HepG2 (cell line): ENCODE results near the gene PANK4. TPM values are rescaled to one million over a fixed set of nuclear protein-coding genes. Genes with fewer than 3 reads are reported as not detected.

ENCODE experiments used
- ATAC-seq: fragments of 200-7000 bp; cut with Tn5 transposase; 3 replicates; pipeline ENCODE4 v1.9.1; 2020; ENCODE audit warnings: mild to moderate bottlenecking, moderate library complexity
- BruUV-seq: library from RNA; stranded (reverse); fragments of 400-500 nt; replicated peaks from 2 replicates; lab custom pipeline; 2021; lab: Mats Ljungman, UMichigan
- CTCF ChIA-PET: fragments of 300-600 bp; formaldehyde crosslinking; extraction: SDS; loops from one replicate; lab custom pipeline; 2021; ENCODE audit warnings: low total read pairs, inconsistent platforms, low intra/inter-chr PET ratio; lab: Yijun Ruan, JAX
- POLR2A ChIA-PET: fragments of 350-600 bp; sonication (Branson Sonifier 250); formaldehyde crosslinking; loops from one replicate; lab custom pipeline; 2020; ENCODE audit warnings: antibody characterized with exemption, inconsistent platforms; lab: Yijun Ruan, JAX
- DNase-seq: peaks from one replicate; pipeline ENCODE4 v3.0.0-alpha.2; 2015; ENCODE audit warnings: low spot score
- FAIRE-seq: peaks from 3 replicates; lab custom pipeline; 2011; peaks lifted over from hg19 to GRCh38; lab: Jason Lieb, UNC
- H2AFZ ChIP-seq: one replicate; pipeline ENCODE4 v1.6.1; 2011; ENCODE audit warnings: low read length, inconsistent platforms
- H3K27ac ChIP-seq: fragments of 300-600 bp; 3 replicates; pipeline ENCODE4 v1.8.0; 2011; ENCODE audit warnings: mixed run types, mild to moderate bottlenecking, mixed read lengths, low read length, inconsistent platforms; ENCODE audit not compliant: insufficient read depth; ENCODE audit errors: extremely low read length
- H3K27me3 ChIP-seq, 2 experiments: fragments of 200-600 bp in 1 of 2; 2 replicates in 1 of 2; 3 replicates in 1 of 2; pipeline versions ENCODE4 v1.6.0 to v1.8.0; 2011; ENCODE audit warnings: low read length in 2 of 2, mild to moderate bottlenecking in 2 of 2, moderate library complexity in 2 of 2, inconsistent platforms in 1 of 2; ENCODE audit not compliant: insufficient read depth in 2 of 2, control insufficient read depth in 1 of 2
- H3K36me3 ChIP-seq, 2 experiments: fragments of 200-600 bp in 1 of 2; replicated peaks in 1 of 2; 2 replicates in 1 of 2; 3 replicates in 1 of 2; pipeline versions ENCODE4 v1.5.1 to v1.8.0; 2011; ENCODE audit warnings: low read length in 2 of 2, inconsistent platforms in 1 of 2; ENCODE audit not compliant: insufficient read depth in 2 of 2, control insufficient read depth in 1 of 2
- H3K4me1 ChIP-seq: 2 replicates; pipeline ENCODE4 v1.5.1; 2012; ENCODE audit warnings: low read length, inconsistent platforms; ENCODE audit not compliant: insufficient read depth
- H3K4me2 ChIP-seq: 2 replicates; pipeline ENCODE4 v1.6.0; 2011; ENCODE audit warnings: low read depth, low read length, inconsistent platforms
- H3K4me3 ChIP-seq, 3 experiments: fragments of 200-600 bp in 1 of 3; sonication (generic), shearing (Covaris generic) in 1 of 3; replicated peaks in 1 of 3; 2 replicates each; pipeline ENCODE4 v1.5.1; 2011 to 2016; ENCODE audit warnings: low read length in 3 of 3, inconsistent platforms in 2 of 3, low read depth in 2 of 3, mild to moderate bottlenecking in 2 of 3, control low read depth in 1 of 3, mixed read lengths in 1 of 3; ENCODE audit not compliant: insufficient read depth in 1 of 3
- H3K79me2 ChIP-seq: one replicate; pipeline ENCODE4 v1.6.1; 2011; ENCODE audit warnings: low read length, inconsistent platforms; ENCODE audit not compliant: insufficient read depth
- H3K9ac ChIP-seq: 2 replicates; pipeline ENCODE4 v1.6.0; 2011; ENCODE audit warnings: mild to moderate bottlenecking, low read depth, low read length, inconsistent platforms; ENCODE audit not compliant: insufficient read depth
- H3K9me3 ChIP-seq: 2 replicates; pipeline ENCODE4 v1.5.1; 2012; ENCODE audit warnings: mild to moderate bottlenecking, low read length
- H4K20me1 ChIP-seq: 2 replicates; pipeline ENCODE4 v1.6.0; 2011; ENCODE audit warnings: inconsistent platforms, mild to moderate bottlenecking, low read length, moderate library complexity; ENCODE audit not compliant: insufficient read depth
- ELF3 ChIP-seq: IDR thresholded peaks from 2 replicates; pipeline ENCODE4 v1.6.1; 2016; ENCODE audit warnings: missing genetic modification reagents, missing compliant biosample characterization
- EP300 ChIP-seq, 3 experiments: sonication (generic) in 1 of 3; formaldehyde crosslinking in 1 of 3; IDR thresholded peaks; 2 replicates each; pipeline versions ENCODE4 v1.5.1 to v1.6.1; 2011 to 2020; ENCODE audit warnings: low read depth in 2 of 3, low read length in 2 of 3, borderline replicate concordance in 1 of 3, improper control_type of control experiment in 1 of 3, mild to moderate bottlenecking in 1 of 3, missing genetic modification reagents in 1 of 3, moderate library complexity in 1 of 3
- FOXA1 ChIP-seq, 2 experiments: fragments of 450-650 bp in 1 of 2; sonication (generic) in 1 of 2; formaldehyde crosslinking in 1 of 2; IDR thresholded peaks; 2 replicates each; pipeline versions ENCODE4 v1.4.0 to v1.6.1; 2016 to 2020; ENCODE audit warnings: missing genetic modification reagents in 1 of 2
- HNF4A ChIP-seq: sonication (generic); formaldehyde crosslinking; IDR thresholded peaks from 2 replicates; pipeline ENCODE4 v1.4.0; 2020; ENCODE audit warnings: missing genetic modification reagents
- HNRNPH1 ChIP-seq: fragments of 200-400 bp; formaldehyde crosslinking; optimal IDR thresholded peaks from 2 replicates; pipeline ENCODE3; 2017; ENCODE audit warnings: mild to moderate bottlenecking, low read depth, low read length
- PATZ1 ChIP-seq: sonication (generic); formaldehyde crosslinking; IDR thresholded peaks from 2 replicates; pipeline ENCODE4 v1.4.0; 2020; ENCODE audit warnings: missing genetic modification reagents
- POLR2G ChIP-seq: fragments of 200-400 bp; formaldehyde crosslinking; IDR thresholded peaks from 2 replicates; pipeline ENCODE4 v1.6.1; 2018; ENCODE audit warnings: mild to moderate bottlenecking, low read depth, low read length, moderate library complexity
- RNF2 ChIP-seq: fragments of 450-650 bp; conservative IDR thresholded peaks from 2 replicates; pipeline ENCODE4 v1.6.1; 2016; ENCODE audit warnings: low read depth
- TBL1XR1 ChIP-seq: fragments of 150-350 bp; IDR thresholded peaks from 2 replicates; pipeline ENCODE4 v1.6.1; 2014; ENCODE audit warnings: borderline replicate concordance, low read length; ENCODE audit not compliant: partially characterized antibody
- TIGD3 ChIP-seq: sonication (generic); formaldehyde crosslinking; IDR thresholded peaks from 2 replicates; pipeline ENCODE4 v1.5.1; 2020; ENCODE audit warnings: mild to moderate bottlenecking, missing genetic modification reagents, borderline replicate concordance
- ZFP37 ChIP-seq: sonication (generic); formaldehyde crosslinking; IDR thresholded peaks from 2 replicates; pipeline ENCODE4 v1.4.0; 2020; ENCODE audit warnings: missing genetic modification reagents, borderline replicate concordance
- ZNF558 ChIP-seq: sonication (generic); formaldehyde crosslinking; IDR thresholded peaks from 2 replicates; pipeline ENCODE4 v1.9.0; 2022; ENCODE audit warnings: mild to moderate bottlenecking, missing genetic modification reagents, borderline replicate concordance
- ZNF577 ChIP-seq: sonication (generic); formaldehyde crosslinking; IDR thresholded peaks from 2 replicates; pipeline ENCODE4 v1.4.0; 2020; ENCODE audit warnings: mild to moderate bottlenecking, low read depth, missing genetic modification reagents, borderline replicate concordance
- ZNF607 ChIP-seq: sonication (generic); formaldehyde crosslinking; IDR thresholded peaks from 2 replicates; pipeline ENCODE4 v1.5.1; 2020; ENCODE audit warnings: missing genetic modification reagents, mild to moderate bottlenecking, borderline replicate concordance
- ZSCAN25 ChIP-seq: sonication (generic); formaldehyde crosslinking; IDR thresholded peaks from 2 replicates; pipeline ENCODE4 v1.8.0; 2022; ENCODE audit warnings: mild to moderate bottlenecking, missing genetic modification reagents
- WGBS: methylation state at CpG from one replicate; pipeline ENCODE4 v1.1.6; 2017; ENCODE audit warnings: low lambda C conversion rate; 5-methylcytosine and 5-hydroxymethylcytosine counted together
- in situ Hi-C: cut with HindIII; loops from 2 replicates; pipeline ENCODE4 v1.10.0; 2017; ENCODE audit warnings: low pct_unique_long_range_greater_than_20kb; ENCODE audit not compliant: extremely low pct_ligation_motif_present
- intact Hi-C: fragments of 100-400 bp; cut with micrococcal nuclease; formaldehyde crosslinking; loops from one replicate; pipeline ENCODE4 v1.10.0; 2022; ENCODE audit not compliant: unreplicated experiment
- polyA plus RNA-seq, 8 experiments: library from polyadenylated mRNA; depleted of rRNA in 3 of 8; stranded (reverse) in 7 of 8; unstranded in 1 of 8; fragments of >200 nt; fragmentation: Illumina TruSeq in 4 of 8; extraction: Trizol in 4 of 8; gene quantifications; 2 replicates each; pipeline versions ENCODE4 v1.2.1 to v1.2.3, GENCODE V29; 2011 to 2016; ENCODE audit warnings: low read depth in 4 of 8, missing spikeins in 1 of 8, mixed read lengths in 1 of 8; ENCODE audit not compliant: insufficient read depth in 1 of 8
- total RNA-seq, 5 experiments: library from RNA; depleted of rRNA; stranded (reverse); fragments of >200 nt; fragmentation: Illumina TruSeq; extraction: Trizol; gene quantifications; 2 replicates each; pipeline ENCODE4 v1.2.3, GENCODE V29; 2016; ENCODE audit warnings: low read depth in 1 of 5

Gene PANK4
- total and polyA plus RNA-seq, 2 of the 13 experiments (the other 11 are each of a cell fraction or from before 2014, with no cell fraction given): 17.4 to 19.3 TPM

GRCh38 chr1:2496087-2496622, 30.2 kb downstream of the PANK4 start:
- Histone ChIP-seq H3K36me3 (no peaks in the 10 kb centered on the region), H2AFZ (no peak overlapping the region), H3K9me3 (no peaks in the 10 kb centered on the region), H3K27ac (no peak overlapping the region), H3K27me3 (peaks cover 31 to 71% of the 10 kb centered on the region in 2 experiments), H3K9ac (peak overlapping the region; percentile 29; the same call in 1 of the 2 replicates), H4K20me1 (no peaks in the 10 kb centered on the region), H3K4me2 (peak overlapping the region; percentile 51; the same call in 1 of the 2 replicates), H3K79me2 (no peaks in the 10 kb centered on the region), H3K4me1 (peaks cover 33% of the 10 kb centered on the region), H3K4me3 (peak overlapping the region in 2 of 3 experiments; percentile 23 to 38; a peak in 3 of 6 replicates)
- 43% methylated on average over 17 of the region's 28 CpGs for WGBS
- ATAC-seq (peak; percentile 60), DNase-seq (peak; percentile 28), FAIRE-seq (no peak)
- CTCF ChIA-PET: no interaction called here
- intact Hi-C loops (no loop called here), in situ Hi-C loops (no loop called here)
- POLR2A ChIA-PET: no interaction called here
- no TSS peak for BruUV-seq
- TF ChIP-seq POLR2G: 0 out of 2 replicates have a peak, but pooled peaks have one; percentile 29
- peak; percentile 54; the same call in 1 of the 2 replicates for TF ChIP-seq RNF2
- peak; percentile 51; the same call in 1 of the 2 replicates for TF ChIP-seq ZNF558 (CRISPR knock-in tag)
- TF ChIP-seq TIGD3 (CRISPR knock-in tag): no peak
- peak; percentile 29; the same call in 1 of the 2 replicates for TF ChIP-seq ELF3
- peak; percentile 69 for TF ChIP-seq HNF4A
- TF ChIP-seq ZSCAN25 (CRISPR knock-in tag): no peak
- TF ChIP-seq HNRNPH1: no peak
- TF ChIP-seq FOXA1 (IDR thresholded peaks at IDR 0.05): no peak
- no peak for TF ChIP-seq FOXA1 (CRISPR knock-in tag; IDR thresholded peaks at IDR 0.05)
- TF ChIP-seq ZNF607 (CRISPR knock-in tag): peak; percentile 54; the same call in 1 of the 2 replicates
- TF ChIP-seq EP300 (IDR thresholded peaks at IDR 0.05; ENCODE audit: low read depth in 2 of 2, low read length in 2 of 2): 0 out of 4 replicates have a peak, but pooled peaks of 1 of the 2 experiments have one; percentile 30
- TF ChIP-seq EP300 (CRISPR knock-in tag; IDR thresholded peaks at IDR 0.05; ENCODE audit: borderline replicate concordance): no peak
- TF ChIP-seq PATZ1: 0 out of 2 replicates have a peak, but pooled peaks have one; percentile 15
- no peak for TF ChIP-seq ZNF577 (CRISPR knock-in tag)
- TF ChIP-seq ZFP37 (CRISPR knock-in tag): peak; percentile 67; the same call in 1 of the 2 replicates
- TF ChIP-seq TBL1XR1: no peak
